Panc1 (cell line): ENCODE results near the gene INTS3. TPM values are rescaled to one million over a fixed set of nuclear protein-coding genes. Genes with fewer than 3 reads are reported as not detected.

Experiments
- ATAC-seq: fragments of 200-7000 bp; cut with Tn5 transposase; 2 replicates; pipeline ENCODE4 v1.9.1; 2020; ENCODE audit warnings: mild to moderate bottlenecking, moderate library complexity
- BruUV-seq: library from RNA; stranded (reverse); fragments of 400-500 nt; replicated peaks from 2 replicates; lab custom pipeline; 2021; lab: Mats Ljungman, UMichigan
- CTCF ChIA-PET: fragments of 300-600 bp; sonication (Branson Sonifier 250); formaldehyde crosslinking; loops from one replicate; lab custom pipeline; 2022; ENCODE audit warnings: antibody characterized with exemption; lab: Charles Lee
- POLR2A ChIA-PET: fragments of 300-600 bp; sonication (Branson Sonifier 250); formaldehyde crosslinking; loops from one replicate; lab custom pipeline; 2022; ENCODE audit warnings: antibody characterized with exemption; lab: Charles Lee
- DNase-seq: peaks from one replicate; pipeline ENCODE4 v3.0.0-alpha.2; 2010; ENCODE audit warnings: low read depth, low spot score
- H3K27ac ChIP-seq: 2 replicates; pipeline ENCODE4 v1.5.1; 2011; ENCODE audit warnings: mild to moderate bottlenecking, low read length, inconsistent platforms
- H3K27me3 ChIP-seq: fragments of 200-500 bp; sonication (Bioruptor generic); 2 replicates; pipeline ENCODE4 v1.6.0; 2014; ENCODE audit warnings: low read length, inconsistent platforms; ENCODE audit not compliant: control insufficient read depth, insufficient read depth
- H3K36me3 ChIP-seq: fragments of 200-500 bp; sonication (Bioruptor generic); 2 replicates; pipeline ENCODE4 v1.5.1; 2014; ENCODE audit warnings: inconsistent platforms, mild to moderate bottlenecking, low read length, moderate library complexity; ENCODE audit not compliant: control insufficient read depth, insufficient read depth
- H3K4me1 ChIP-seq: 2 replicates; pipeline ENCODE4 v1.5.1; 2011; ENCODE audit warnings: inconsistent platforms, mild to moderate bottlenecking, low read length, moderate library complexity; ENCODE audit not compliant: control insufficient read depth, insufficient read depth
- H3K4me3 ChIP-seq, 2 experiments: 2 replicates each; pipeline ENCODE4 v1.5.1; 2011 to 2012; ENCODE audit warnings: low read depth in 2 of 2, low read length in 2 of 2, mild to moderate bottlenecking in 2 of 2, inconsistent platforms in 1 of 2, moderate library complexity in 1 of 2
- H3K9me3 ChIP-seq: fragments of 200-500 bp; sonication (Bioruptor generic); 2 replicates; pipeline ENCODE4 v1.5.1; 2014; ENCODE audit warnings: low read depth, mild to moderate bottlenecking, inconsistent platforms, low read length, moderate library complexity; ENCODE audit not compliant: control insufficient read depth, insufficient read depth
- CTCF ChIP-seq: fragments of 450-650 bp; IDR thresholded peaks from 2 replicates; pipeline ENCODE4 v1.5.1; 2017; ENCODE audit warnings: mild to moderate bottlenecking
- POLR2AphosphoS5 ChIP-seq: IDR thresholded peaks from 2 replicates; pipeline ENCODE4 v1.6.1; 2012; ENCODE audit warnings: mild to moderate bottlenecking, low read depth, low read length, moderate library complexity
- REST ChIP-seq, 2 experiments: IDR thresholded peaks; 2 replicates each; pipeline ENCODE4 v1.6.1; 2011 to 2012; ENCODE audit warnings: low read depth in 2 of 2, control low read depth in 1 of 2, low read length in 1 of 2, mild to moderate bottlenecking in 1 of 2, moderate library complexity in 1 of 2; ENCODE audit not compliant: insufficient read depth in 1 of 2
- SIN3A ChIP-seq: IDR thresholded peaks from 2 replicates; pipeline ENCODE4 v1.6.1; 2012; ENCODE audit warnings: low read depth, mild to moderate bottlenecking, low read length, moderate library complexity, borderline replicate concordance; ENCODE audit not compliant: insufficient read depth
- TCF7L2 ChIP-seq: IDR thresholded peaks from 2 replicates; pipeline ENCODE4 v1.6.1; 2011; ENCODE audit warnings: mild to moderate bottlenecking, low read depth, low read length, inconsistent platforms
- in situ Hi-C: cut with HindIII; loops from 2 replicates; pipeline ENCODE4 v1.10.0; 2016; ENCODE audit warnings: low sequenced_read_pairs, low pct_unique_long_range_greater_than_20kb
- intact Hi-C: fragments of 100-400 bp; cut with micrococcal nuclease; formaldehyde crosslinking; loops from one replicate; pipeline ENCODE4 v1.10.0; 2022; ENCODE audit not compliant: unreplicated experiment
- total RNA-seq: library from RNA; stranded (reverse); gene quantifications from one replicate; pipeline ENCODE4 v1.2.1, GENCODE V29; 2021; ENCODE audit not compliant: unreplicated experiment

The INTS3 gene
- total RNA-seq, 1 experiment from 2014 or later = 77.3 TPM

GRCh38 chr1:153798468-153798780 is 70.6 kb downstream of the INTS3 start:
- ATAC-seq = no peak
- no peak overlapping the region for H3K27ac ChIP-seq
- H3K36me3 ChIP-seq = no peaks in the 10 kb centered on the region
- ChIA-PET CTCF (interaction anchor here (0.7 to 1.4 kb wide), 2 partner anchors 148 to 188 kb away, joined by 5 to 9 read pairs; partner anchors contain the start of genes DENND4B and RAB13), POLR2A (no interaction called here)
- no peak overlapping the region for H3K4me3 ChIP-seq
- BruUV-seq = no TSS peak
- in situ Hi-C loops = no loop called here
- intact Hi-C loops = no loop called here
- DNase-seq = no peak
- TF ChIP-seq CTCF (no peak), TCF7L2 (no peak), POLR2AphosphoS5 (no peak), SIN3A (no peak), REST (IDR thresholded peaks at IDR 0.05; ENCODE audit: insufficient read depth in 1 of 2, low read depth in 2 of 2, low read length in 1 of 2) (no peak)
- H3K9me3 ChIP-seq = no peaks in the 10 kb centered on the region
- no peaks in the 10 kb centered on the region for H3K4me1 ChIP-seq
- H3K27me3 ChIP-seq = no peaks in the 10 kb centered on the region

GRCh38 chr1:153799016-153799415 is 71.2 kb downstream of the INTS3 start:
- Histone ChIP-seq H3K9me3 (no peaks in the 10 kb centered on the region), H3K27ac (no peak overlapping the region), H3K36me3 (no peaks in the 10 kb centered on the region), H3K4me1 (no peaks in the 10 kb centered on the region), H3K4me3 (no peak overlapping the region), H3K27me3 (no peaks in the 10 kb centered on the region)
- intact Hi-C loops (no loop called here), in situ Hi-C loops (no loop called here)
- no peak for ATAC-seq
- DNase-seq = no peak
- ChIA-PET CTCF (interaction anchor here (1.4 kb wide), 1 partner anchor 188 kb away, joined by 5 read pairs; the partner anchor contains the start of gene RAB13), POLR2A (no interaction called here)
- TF ChIP-seq TCF7L2 (no peak), POLR2AphosphoS5 (no peak), REST (IDR thresholded peaks at IDR 0.05; ENCODE audit: insufficient read depth in 1 of 2, low read depth in 2 of 2, low read length in 1 of 2) (no peak), SIN3A (no peak), CTCF (no peak)
- BruUV-seq = no TSS peak
